Trophoblast cell (in vitro differentiated cells and primary cell): Measurements from ENCODE around the gene ZNF22.
"Not testable (repeated sequence)": the region's sequence is repeated elsewhere in the genome, so short reads cannot be mapped to it uniquely, and the experiment has no call there.

Experiments used
- DNase-seq, 2 donors: peaks; one replicate each; pipeline ENCODE4 v3.0.0-alpha.2; 2016
- H2AFZ ChIP-seq: 2 replicates; pipeline ENCODE4 v1.6.1; 2013; ENCODE audit warnings: low read length, moderate library complexity, mild to moderate bottlenecking; ENCODE audit not compliant: insufficient read depth, poor library complexity
- H2AK5ac ChIP-seq: 2 replicates; pipeline ENCODE4 v1.6.1; 2013; ENCODE audit warnings: mild to moderate bottlenecking, low read length
- H2BK120ac ChIP-seq: 2 replicates; pipeline ENCODE4 v1.6.1; 2013; ENCODE audit warnings: low read length, mild to moderate bottlenecking, moderate library complexity; ENCODE audit not compliant: insufficient read depth, poor library complexity
- H2BK12ac ChIP-seq: 2 replicates; pipeline ENCODE4 v1.6.1; 2013; ENCODE audit warnings: mild to moderate bottlenecking, low read length, moderate library complexity
- H2BK5ac ChIP-seq: 2 replicates; pipeline ENCODE4 v1.6.1; 2013; ENCODE audit warnings: low read length, low read depth, moderate library complexity, mild to moderate bottlenecking; ENCODE audit not compliant: poor library complexity
- H3K14ac ChIP-seq: 2 replicates; pipeline ENCODE4 v1.6.1; 2013; ENCODE audit warnings: mild to moderate bottlenecking, low read length
- H3K18ac ChIP-seq: 2 replicates; pipeline ENCODE4 v1.6.1; 2013; ENCODE audit warnings: mild to moderate bottlenecking, low read length
- H3K23ac ChIP-seq: 2 replicates; pipeline ENCODE4 v1.6.1; 2013; ENCODE audit warnings: low read length
- H3K27ac ChIP-seq: 2 replicates; pipeline ENCODE4 v1.5.1; 2013; ENCODE audit warnings: low read depth, mild to moderate bottlenecking, inconsistent platforms, low read length, moderate library complexity
- H3K27me3 ChIP-seq: 2 replicates; pipeline ENCODE4 v1.6.1; 2013; ENCODE audit warnings: inconsistent platforms, mild to moderate bottlenecking, low read length, moderate library complexity; ENCODE audit not compliant: insufficient read depth
- H3K36me3 ChIP-seq, 2 experiments: 1 replicate in 1 of 2; 2 replicates in 1 of 2; pipeline ENCODE4 v1.6.1; 2013; ENCODE audit warnings: low read length in 2 of 2, mild to moderate bottlenecking in 2 of 2, moderate library complexity in 1 of 2; ENCODE audit not compliant: insufficient read depth in 2 of 2, control insufficient read depth in 1 of 2
- H3K4ac ChIP-seq: 2 replicates; pipeline ENCODE4 v1.6.1; 2013; ENCODE audit warnings: low read depth, mild to moderate bottlenecking, low read length, moderate library complexity
- H3K4me1 ChIP-seq, 2 experiments: 1 replicate in 1 of 2; 2 replicates in 1 of 2; pipeline ENCODE4 v1.6.1; 2013; ENCODE audit warnings: low read length in 2 of 2, mild to moderate bottlenecking in 2 of 2, moderate library complexity in 1 of 2; ENCODE audit not compliant: insufficient read depth in 2 of 2, control insufficient read depth in 1 of 2
- H3K4me2 ChIP-seq: 2 replicates; pipeline ENCODE4 v1.6.1; 2013; ENCODE audit warnings: inconsistent platforms, mild to moderate bottlenecking, low read length, moderate library complexity
- H3K4me3 ChIP-seq: 2 replicates; pipeline ENCODE4 v1.5.1; 2013; ENCODE audit warnings: mild to moderate bottlenecking, low read depth, low read length, inconsistent platforms
- H3K79me1 ChIP-seq: one replicate; pipeline ENCODE4 v1.6.1; 2013; ENCODE audit warnings: low read length
- H3K79me2 ChIP-seq: 2 replicates; pipeline ENCODE4 v1.6.1; 2013; ENCODE audit warnings: low read length, mild to moderate bottlenecking; ENCODE audit not compliant: control insufficient read depth, insufficient read depth, poor library complexity
- H3K9ac ChIP-seq: 2 replicates; pipeline ENCODE4 v1.6.1; 2013; ENCODE audit warnings: mild to moderate bottlenecking, low read length
- H3K9me3 ChIP-seq: 2 replicates; pipeline ENCODE4 v1.6.1; 2013; ENCODE audit warnings: low read depth, mild to moderate bottlenecking, control low read depth, inconsistent platforms, low read length; ENCODE audit not compliant: insufficient read depth
- H4K12ac ChIP-seq: 2 replicates; pipeline ENCODE4 v1.6.1; 2013; ENCODE audit warnings: low read depth, mild to moderate bottlenecking, low read length, moderate library complexity
- H4K8ac ChIP-seq: 2 replicates; pipeline ENCODE4 v1.6.1; 2013; ENCODE audit warnings: low read depth, mild to moderate bottlenecking, low read length, moderate library complexity
- H4K91ac ChIP-seq: one replicate; pipeline ENCODE4 v1.6.1; 2013; ENCODE audit warnings: low read depth, mild to moderate bottlenecking, low read length, moderate library complexity
- WGBS: extraction: QIAGEN DNeasy Blood & Tissue Kit; methylation state at CpG from one replicate; pipeline ENCODE4 v1.1.7; 2013; ENCODE audit warnings: missing lambda C conversion rate; ENCODE audit not compliant: insufficient read length, insufficient coverage; ENCODE audit errors: extremely low coverage; 5-methylcytosine and 5-hydroxymethylcytosine counted together

ZNF22 gene

DNA sequence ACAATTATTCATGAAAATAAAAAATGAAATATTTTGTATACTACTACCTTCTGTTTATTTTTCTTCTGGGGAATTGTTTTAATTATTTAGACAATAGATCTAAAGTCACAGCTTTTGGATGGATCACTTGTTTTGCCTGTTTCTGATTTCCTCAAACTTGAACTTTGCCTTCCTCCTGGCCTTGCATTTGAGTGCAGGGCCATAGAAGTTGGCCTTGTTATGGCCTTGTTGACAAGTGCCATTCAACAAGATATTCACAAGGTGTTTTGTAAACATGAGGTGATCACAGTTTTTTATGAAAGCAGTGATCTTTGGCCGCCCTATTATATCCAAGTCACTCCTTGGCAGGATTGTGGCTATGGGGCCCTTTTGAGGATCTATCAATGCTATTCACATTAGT is 4.6 kb downstream of the ZNF22 start:
- Histone ChIP-seq H4K12ac (no peak overlapping the region), H4K8ac (no peak overlapping the region), H3K23ac (no peak overlapping the region), H2BK120ac (no peak overlapping the region), H3K27me3 (no peaks in the 10 kb centered on the region), H3K4me3 (no peak overlapping the region), H4K91ac (no peak overlapping the region), H3K9ac (no peak overlapping the region), H2AFZ (no peak overlapping the region), H3K79me1 (peaks cover 12% of the 10 kb centered on the region), H2BK5ac (no peak overlapping the region), H3K4me2 (no peak overlapping the region), H2AK5ac (no peak overlapping the region), H3K9me3 (no peaks in the 10 kb centered on the region), H2BK12ac (no peak overlapping the region), H3K4ac (no peak overlapping the region), H3K79me2 (peaks cover 9% of the 10 kb centered on the region), H3K36me3 (peaks cover 4 to 8% of the 10 kb centered on the region in 2 experiments), H3K18ac (no peak overlapping the region), H3K4me1 (no peaks in the 10 kb centered on the region), H3K14ac (no peak overlapping the region), H3K27ac (no peak overlapping the region)
- no CpG with 5 or more reads among the region's 1 CpG for WGBS
- no peak for DNase-seq

DNA sequence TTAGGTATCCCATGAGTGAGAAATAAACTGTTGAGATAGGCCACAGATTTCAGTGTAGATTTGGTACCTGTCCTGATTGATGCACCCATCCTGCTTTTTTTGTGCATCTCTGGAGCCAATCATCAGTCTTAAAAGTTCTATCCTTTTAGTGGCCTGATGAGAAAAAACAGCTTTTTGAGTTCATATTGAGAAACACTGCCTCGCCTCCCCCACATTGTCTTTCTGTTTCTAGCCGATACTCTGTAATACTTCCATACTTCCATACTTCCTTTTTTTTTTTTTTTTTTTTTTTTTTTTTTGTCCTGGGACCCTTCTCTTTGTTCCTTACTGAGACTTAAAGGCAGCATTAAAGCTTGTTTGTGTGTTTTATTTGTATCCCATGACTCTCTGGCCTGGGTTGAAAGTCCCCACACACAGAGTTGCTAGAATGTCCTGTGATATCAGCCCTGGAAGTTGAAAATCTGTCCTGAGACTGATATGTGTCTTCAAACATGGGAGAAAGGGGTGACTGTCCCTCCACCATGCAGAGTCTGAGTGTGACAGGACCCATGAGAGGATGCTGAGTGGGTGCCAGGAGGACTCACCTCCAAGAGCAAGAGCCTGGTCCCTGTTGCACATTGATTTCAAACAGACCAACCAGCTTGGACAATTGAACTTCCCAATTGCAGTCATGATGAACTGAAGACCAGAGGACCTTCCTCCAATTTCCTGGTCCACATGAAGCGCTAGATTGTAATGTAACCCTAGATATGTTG is 5.7 kb downstream of the ZNF22 start:
- no peak overlapping the region for H2AFZ ChIP-seq
- peaks cover under 1% of the 10 kb centered on the region for H3K79me2 ChIP-seq
- H3K4me2 ChIP-seq: no peak overlapping the region
- H2BK120ac ChIP-seq: no peak overlapping the region
- no peak overlapping the region for H3K18ac ChIP-seq
- no peak overlapping the region for H2AK5ac ChIP-seq
- H3K79me1 ChIP-seq: peaks cover 1% of the 10 kb centered on the region
- H3K4me3 ChIP-seq: no peak overlapping the region
- H3K14ac ChIP-seq: no peak overlapping the region
- no peaks in the 10 kb centered on the region for H3K27me3 ChIP-seq
- H3K9me3 ChIP-seq: no peaks in the 10 kb centered on the region
- peak overlapping the region; percentile 69 for H3K9ac ChIP-seq
- no peak overlapping the region for H4K12ac ChIP-seq
- WGBS: no CpG with 5 or more reads among the region's 3 CpGs
- no peak overlapping the region for H4K8ac ChIP-seq
- H3K27ac ChIP-seq: no peak overlapping the region
- H3K23ac ChIP-seq: peak overlapping the region; percentile 96
- H2BK5ac ChIP-seq: no peak overlapping the region
- no peak overlapping the region for H3K4ac ChIP-seq
- DNase-seq: no peak
- H4K91ac ChIP-seq: no peak overlapping the region
- H3K4me1 ChIP-seq: no peaks in the 10 kb centered on the region
- no peak overlapping the region for H2BK12ac ChIP-seq
- peaks cover 4 to 8% of the 10 kb centered on the region in 2 experiments for H3K36me3 ChIP-seq

DNA sequence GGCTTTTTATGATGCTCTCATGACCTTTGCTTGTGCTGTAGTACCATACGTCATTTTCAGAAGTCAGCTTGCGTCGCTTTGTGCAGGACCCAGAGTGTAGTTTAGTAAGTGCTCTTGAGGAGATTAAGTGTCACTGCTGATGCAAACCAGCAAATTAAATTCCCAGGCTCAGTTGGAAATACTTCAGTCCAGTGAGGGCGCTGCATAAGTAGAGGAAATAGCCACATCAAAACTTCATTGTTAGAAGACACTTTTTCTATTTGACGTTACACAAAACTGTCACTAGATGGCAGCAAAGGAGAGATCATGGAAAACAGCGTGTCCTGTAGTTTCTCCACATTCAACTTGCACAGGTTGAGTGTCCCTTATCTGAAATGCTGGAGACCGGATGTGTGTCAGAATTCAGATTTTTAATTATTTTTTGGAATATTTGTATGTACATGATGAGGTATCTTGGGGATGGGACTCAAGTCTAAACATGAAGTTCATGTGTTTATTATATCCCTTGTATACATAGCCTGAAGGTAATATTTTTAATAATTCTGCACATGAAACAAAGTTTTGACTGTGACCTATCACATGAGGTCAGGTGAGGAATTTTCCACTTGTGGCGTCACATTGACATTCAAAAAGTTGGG is 7.9 kb downstream of the ZNF22 start:
- no peak overlapping the region for H3K9ac ChIP-seq
- H3K4me1 ChIP-seq: no peaks in the 10 kb centered on the region
- WGBS: no CpG with 5 or more reads among the region's 8 CpGs
- no peaks in the 10 kb centered on the region for H3K79me1 ChIP-seq
- H2AK5ac ChIP-seq: no peak overlapping the region
- no peak overlapping the region for H2AFZ ChIP-seq
- H3K14ac ChIP-seq: no peak overlapping the region
- H4K12ac ChIP-seq: no peak overlapping the region
- H3K4me3 ChIP-seq: no peak overlapping the region
- H3K36me3 ChIP-seq: peaks cover 1 to 5% of the 10 kb centered on the region in 2 experiments
- no peak overlapping the region for H3K4ac ChIP-seq
- no peaks in the 10 kb centered on the region for H3K27me3 ChIP-seq
- no peaks in the 10 kb centered on the region for H3K79me2 ChIP-seq
- DNase-seq: peak; percentile 32 to 94
- no peak overlapping the region for H2BK5ac ChIP-seq
- H3K27ac ChIP-seq: no peak overlapping the region
- no peak overlapping the region for H3K4me2 ChIP-seq
- no peak overlapping the region for H4K8ac ChIP-seq
- no peak overlapping the region for H3K23ac ChIP-seq
- H4K91ac ChIP-seq: no peak overlapping the region
- no peak overlapping the region for H3K18ac ChIP-seq
- H2BK12ac ChIP-seq: no peak overlapping the region
- H3K9me3 ChIP-seq: no peaks in the 10 kb centered on the region
- H2BK120ac ChIP-seq: no peak overlapping the region

DNA sequence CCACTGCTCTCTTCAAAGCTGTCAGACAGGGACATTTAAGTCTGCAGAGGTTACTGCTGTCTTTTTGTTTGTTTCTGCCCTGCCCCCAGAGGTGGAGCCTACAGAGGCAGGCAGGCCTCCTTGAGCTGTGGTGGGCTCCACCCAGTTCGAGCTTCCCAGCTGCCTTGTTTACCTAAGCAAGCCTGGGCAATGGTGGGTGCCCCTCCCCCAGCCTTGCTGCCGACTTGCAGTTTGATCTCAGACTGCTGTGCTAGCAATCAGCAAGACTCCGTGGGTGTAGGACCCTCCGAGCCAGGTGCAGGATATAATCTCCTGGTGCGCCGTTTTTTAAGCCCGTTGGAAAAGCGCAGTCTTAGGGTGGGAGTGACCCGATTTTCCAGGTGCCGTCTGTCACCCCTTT is 13.8 kb downstream of the ZNF22 start:
- H3K9ac ChIP-seq, H3K4me2 ChIP-seq, H3K14ac ChIP-seq, H3K23ac ChIP-seq, H2BK120ac ChIP-seq, H4K12ac ChIP-seq, H3K79me2 ChIP-seq, H3K27me3 ChIP-seq, H3K4me3 ChIP-seq, H4K91ac ChIP-seq, H4K8ac ChIP-seq, H2AK5ac ChIP-seq, H2BK12ac ChIP-seq, H3K36me3 ChIP-seq, H3K4ac ChIP-seq, H3K79me1 ChIP-seq, H3K4me1 ChIP-seq, H3K18ac ChIP-seq, H3K27ac ChIP-seq, H3K9me3 ChIP-seq, H2BK5ac ChIP-seq, DNase-seq, H2AFZ ChIP-seq: not testable (repeated sequence)
- WGBS: no CpG with 5 or more reads among the region's 10 CpGs
